Measurements from ENCODE around the gene DND1. TPM values are rescaled to one million over a fixed set of nuclear protein-coding genes. Genes with fewer than 3 reads are reported as not detected.
"Not testable (repeated sequence)": the region's sequence is repeated elsewhere in the genome, so short reads cannot be mapped to it uniquely, and the experiment has no call there.

DND1 gene
- total and polyA plus RNA-seq, 2 experiments from 2014 or later, result 0.85 to 1.3 TPM

DNA sequence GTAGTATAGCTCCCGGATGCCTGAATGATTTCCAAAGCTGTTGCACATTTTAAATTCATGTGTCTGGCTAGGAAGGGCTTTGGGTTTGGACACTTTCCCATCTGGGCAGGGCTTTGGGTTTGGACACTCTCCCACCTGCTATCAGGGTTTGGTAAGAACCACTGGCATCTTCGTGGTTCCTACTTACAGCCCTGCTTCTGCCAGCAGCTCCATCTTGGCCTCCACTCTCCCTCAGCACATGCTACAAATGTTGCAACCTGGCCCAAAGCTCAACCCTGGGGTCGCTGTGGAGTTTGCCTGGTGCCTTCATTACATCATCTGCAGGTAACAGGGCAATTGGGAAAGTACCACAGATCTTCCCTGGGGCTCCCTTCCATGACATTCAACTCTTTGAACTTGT lies 30.7 kb downstream of the DND1 start:
- Histone ChIP-seq H3K4me2 (no peak overlapping the region), H3K36me3 (replicated peaks; ENCODE audit: insufficient read depth, low read depth) (no peaks in the 10 kb centered on the region), H3K9me3 (ENCODE audit: low read depth) (no peaks in the 10 kb centered on the region), H2AFZ (no peak overlapping the region), H4K20me1 (ENCODE audit: insufficient read depth, poor library complexity, severe bottlenecking) (no peaks in the 10 kb centered on the region), H3K27ac (no peak overlapping the region), H3K27me3 (no peaks in the 10 kb centered on the region), H3K4me1 (ENCODE audit: insufficient read depth) (peaks cover 5% of the 10 kb centered on the region), H3K4me3 (no peak overlapping the region), H3K79me2 (peaks cover 35% of the 10 kb centered on the region), H3K9me2 (replicated peaks; ENCODE audit: insufficient read depth) (no peaks in the 10 kb centered on the region)
- no peak for DNase-seq (ENCODE audit: low spot score)
- WGBS (ENCODE audit: low lambda C conversion rate, missing lambda C conversion rate), result 92% methylated on average over 3 of the region's 3 CpGs
- no peak for TF ChIP-seq EZH2 (IDR thresholded peaks at IDR 0.05; ENCODE audit: borderline replicate concordance)
- TF ChIP-seq, protein P1, sequence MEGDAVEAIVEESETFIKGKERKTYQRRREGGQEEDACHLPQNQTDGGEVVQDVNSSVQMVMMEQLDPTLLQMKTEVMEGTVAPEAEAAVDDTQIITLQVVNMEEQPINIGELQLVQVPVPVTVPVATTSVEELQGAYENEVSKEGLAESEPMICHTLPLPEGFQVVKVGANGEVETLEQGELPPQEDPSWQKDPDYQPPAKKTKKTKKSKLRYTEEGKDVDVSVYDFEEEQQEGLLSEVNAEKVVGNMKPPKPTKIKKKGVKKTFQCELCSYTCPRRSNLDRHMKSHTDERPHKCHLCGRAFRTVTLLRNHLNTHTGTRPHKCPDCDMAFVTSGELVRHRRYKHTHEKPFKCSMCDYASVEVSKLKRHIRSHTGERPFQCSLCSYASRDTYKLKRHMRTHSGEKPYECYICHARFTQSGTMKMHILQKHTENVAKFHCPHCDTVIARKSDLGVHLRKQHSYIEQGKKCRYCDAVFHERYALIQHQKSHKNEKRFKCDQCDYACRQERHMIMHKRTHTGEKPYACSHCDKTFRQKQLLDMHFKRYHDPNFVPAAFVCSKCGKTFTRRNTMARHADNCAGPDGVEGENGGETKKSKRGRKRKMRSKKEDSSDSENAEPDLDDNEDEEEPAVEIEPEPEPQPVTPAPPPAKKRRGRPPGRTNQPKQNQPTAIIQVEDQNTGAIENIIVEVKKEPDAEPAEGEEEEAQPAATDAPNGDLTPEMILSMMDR (IDR thresholded peaks at IDR 0.05; ENCODE audit: poor library complexity), result no peak
- no peak for TF ChIP-seq EZH2phosphoT487 (IDR thresholded peaks at IDR 0.05; ENCODE audit: low read depth, severe bottlenecking, unreplicated experiment)

DNA sequence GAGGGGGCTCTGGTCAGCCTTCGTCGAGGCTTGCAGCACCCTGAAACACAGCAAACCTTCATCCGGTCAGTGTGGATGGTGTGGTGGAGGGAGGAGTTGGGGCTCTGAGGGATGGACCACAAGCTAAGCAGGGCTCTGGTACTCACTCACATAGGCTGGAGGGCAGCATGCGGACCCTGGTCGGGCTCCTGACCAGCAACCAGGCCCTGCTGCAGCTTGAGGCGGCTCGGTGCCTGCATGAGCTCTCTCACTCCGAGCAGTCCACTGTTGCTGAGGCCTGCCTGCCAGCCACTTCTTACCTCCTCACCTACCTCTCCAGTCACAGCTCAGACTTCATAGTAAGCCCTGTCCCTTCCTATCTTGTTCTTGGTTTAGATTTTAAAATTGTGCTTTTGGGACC lies 31.7 kb downstream of the DND1 start:
- Histone ChIP-seq H4K20me1 (ENCODE audit: insufficient read depth, poor library complexity, severe bottlenecking) (no peaks in the 10 kb centered on the region), H3K36me3 (replicated peaks; ENCODE audit: insufficient read depth, low read depth) (no peaks in the 10 kb centered on the region), H3K79me2 (peaks cover 31% of the 10 kb centered on the region), H3K4me2 (no peak overlapping the region), H3K27ac (no peak overlapping the region), H2AFZ (no peak overlapping the region), H3K9me2 (replicated peaks; ENCODE audit: insufficient read depth) (no peaks in the 10 kb centered on the region), H3K4me3 (no peak overlapping the region), H3K4me1 (ENCODE audit: insufficient read depth) (peaks cover 5% of the 10 kb centered on the region), H3K27me3 (no peaks in the 10 kb centered on the region), H3K9me3 (ENCODE audit: low read depth) (no peaks in the 10 kb centered on the region)
- TF ChIP-seq EZH2 (IDR thresholded peaks at IDR 0.05; ENCODE audit: borderline replicate concordance) (no peak), EZH2phosphoT487 (IDR thresholded peaks at IDR 0.05; ENCODE audit: low read depth, severe bottlenecking, unreplicated experiment) (no peak)
- TF ChIP-seq, protein P1 (IDR thresholded peaks at IDR 0.05; ENCODE audit: poor library complexity), result no peak
- no peak for DNase-seq (ENCODE audit: low spot score)
- 95% methylated on average over 8 of the region's 8 CpGs for WGBS (ENCODE audit: low lambda C conversion rate, missing lambda C conversion rate)

DNA sequence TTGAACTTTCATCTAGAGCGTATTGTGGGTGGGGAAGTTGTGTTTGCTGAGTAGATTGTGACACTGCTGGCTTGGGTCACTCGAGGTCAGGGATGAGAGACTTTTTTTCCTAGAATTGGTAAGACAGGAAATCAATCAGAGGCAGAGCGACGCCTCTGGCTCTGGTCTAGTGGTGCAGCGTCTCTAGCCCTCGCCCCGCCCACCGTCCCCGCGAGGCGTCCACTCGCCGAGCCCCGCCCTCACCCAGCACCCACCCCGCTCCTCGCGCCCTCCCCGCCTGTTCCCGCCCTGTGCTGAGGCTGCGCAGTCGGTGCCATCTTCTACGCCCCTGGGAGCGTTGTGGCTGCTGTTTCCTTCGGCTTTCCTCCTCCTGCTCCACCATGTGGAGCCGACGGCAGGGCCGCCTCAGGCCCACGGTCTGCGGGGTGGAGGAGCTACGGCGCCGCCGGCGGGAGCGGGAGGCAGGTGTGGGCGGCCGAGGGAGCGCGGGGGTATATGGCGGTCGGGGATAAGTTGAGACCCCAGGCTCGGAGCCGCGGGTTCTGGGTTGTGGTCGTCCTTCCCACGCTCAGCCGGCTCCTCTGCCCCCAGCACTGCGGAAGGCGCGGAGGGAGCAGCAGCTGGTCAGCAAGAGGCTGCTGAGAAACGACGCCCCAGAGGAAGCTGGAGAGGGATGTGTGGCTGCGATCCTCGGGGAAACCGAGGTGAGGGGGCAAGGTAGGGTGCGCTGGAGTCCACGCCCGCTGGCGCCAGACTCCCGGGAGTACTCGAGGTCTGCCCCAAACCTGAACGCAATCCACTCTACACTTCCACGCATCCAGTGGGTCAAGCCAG lies 34.0 kb downstream of the DND1 start, which contains the start of gene TMCO6:
TMCO6 (plus strand) TSS at position 304 of the 834 bp plus-strand sequence; CDS start at position 381, 77 bp downstream.
- no peaks in the 10 kb centered on the region for H3K36me3 ChIP-seq (replicated peaks; ENCODE audit: insufficient read depth, low read depth)
- 2% methylated on average over 47 of the region's 63 CpGs for WGBS (ENCODE audit: low lambda C conversion rate, missing lambda C conversion rate)

DNA sequence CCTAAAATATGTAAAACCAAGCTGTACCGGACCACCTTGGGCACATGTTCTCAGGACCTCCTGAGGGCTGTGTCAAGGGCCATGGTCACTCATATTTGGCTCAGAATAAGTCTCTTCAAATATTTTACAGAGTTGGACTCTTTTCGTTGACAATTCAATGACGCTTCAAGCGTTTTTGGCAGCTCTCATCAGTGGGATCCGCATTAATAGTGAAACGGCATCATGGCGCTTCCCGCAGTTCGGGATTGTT lies 34.6 kb downstream of the DND1 start:
- not testable (repeated sequence) for H3K9me2 ChIP-seq (replicated peaks; ENCODE audit: insufficient read depth); H3K4me3 ChIP-seq; H3K4me1 ChIP-seq (ENCODE audit: insufficient read depth); H3K36me3 ChIP-seq (replicated peaks; ENCODE audit: insufficient read depth, low read depth); H4K20me1 ChIP-seq (ENCODE audit: insufficient read depth, poor library complexity, severe bottlenecking); H3K27me3 ChIP-seq; DNase-seq (ENCODE audit: low spot score); H3K9me3 ChIP-seq (ENCODE audit: low read depth)
- H3K79me2 ChIP-seq, result peaks cover 14% of the 10 kb centered on the region
- WGBS (ENCODE audit: low lambda C conversion rate, missing lambda C conversion rate), result 53% methylated on average over 9 of the region's 9 CpGs
- H3K4me2 ChIP-seq, result peak overlapping the region; percentile 67
- peak overlapping the region; percentile 69 for H2AFZ ChIP-seq
- H3K27ac ChIP-seq, result peak overlapping the region; percentile 81

More for the DNA sequence above, 34.0 kb downstream of the DND1 start, which contains the start of gene TMCO6:
- H3K4me3 ChIP-seq, result peak within 1 kb of the TSS; percentile 54
- H4K20me1 ChIP-seq (ENCODE audit: insufficient read depth, poor library complexity, severe bottlenecking), result no peaks in the 10 kb centered on the region
- H3K27ac ChIP-seq, result peak within 1 kb of the TSS; percentile 81
- H3K9me2 ChIP-seq (replicated peaks; ENCODE audit: insufficient read depth), result no peaks in the 10 kb centered on the region
- peaks cover 5% of the 10 kb centered on the region for H3K4me1 ChIP-seq (ENCODE audit: insufficient read depth)
- peak within 1 kb of the TSS; percentile 82 for H3K4me2 ChIP-seq
- H2AFZ ChIP-seq, result peak within 1 kb of the TSS; percentile 69
- H3K9me3 ChIP-seq (ENCODE audit: low read depth), result no peaks in the 10 kb centered on the region
- H3K27me3 ChIP-seq, result no peaks in the 10 kb centered on the region
- H3K79me2 ChIP-seq, result peaks cover 14% of the 10 kb centered on the region
- DNase-seq (ENCODE audit: low spot score), result peak; percentile 99
- TF ChIP-seq EZH2phosphoT487 (IDR thresholded peaks at IDR 0.05; ENCODE audit: low read depth, severe bottlenecking, unreplicated experiment) (no peak), EZH2 (IDR thresholded peaks at IDR 0.05; ENCODE audit: borderline replicate concordance) (no peak)
- TF ChIP-seq, protein P1 (IDR thresholded peaks at IDR 0.05; ENCODE audit: poor library complexity), result peak; percentile 56
